ENCODE results near the gene DLGAP4. TPM values are rescaled to one million over a fixed set of nuclear protein-coding genes. Genes with fewer than 3 reads are reported as not detected.

The DLGAP4 gene
- total and polyA plus RNA-seq, 2 of the 13 experiments (the other 11 are each of a cell fraction or from before 2014, with no cell fraction given) = 15.2 to 26.7 TPM

DNA sequence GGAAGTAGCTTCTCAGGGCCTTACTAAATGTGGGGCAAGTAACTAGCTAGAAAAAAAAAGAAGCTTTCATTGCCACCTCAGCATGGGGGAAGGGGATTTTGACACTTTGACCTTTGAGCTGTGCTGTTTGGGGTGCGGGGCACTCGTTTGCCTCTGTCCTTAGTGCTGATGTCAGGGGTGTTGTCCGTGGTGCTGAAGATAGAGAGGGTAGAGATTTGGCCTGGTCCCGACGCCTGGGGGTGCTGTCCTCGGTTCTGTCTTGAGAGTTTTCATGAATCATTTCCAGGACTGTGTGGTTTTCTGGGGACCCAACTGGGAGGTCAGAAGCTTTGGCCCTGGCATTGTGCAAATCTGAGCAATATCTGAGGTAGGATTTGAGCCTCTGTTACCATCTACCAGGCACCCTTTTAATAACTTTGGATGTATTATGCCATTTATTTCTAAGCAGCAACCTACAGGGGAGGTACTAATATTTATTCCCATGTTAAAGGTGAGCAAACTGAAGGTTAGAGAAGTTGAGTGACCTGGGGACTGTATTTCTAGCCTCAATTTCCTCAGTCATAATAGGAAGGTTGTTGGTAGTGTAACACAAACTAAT, 78.0 kb downstream of the DLGAP4 start (continued):
- TF ChIP-seq, protein P1, sequence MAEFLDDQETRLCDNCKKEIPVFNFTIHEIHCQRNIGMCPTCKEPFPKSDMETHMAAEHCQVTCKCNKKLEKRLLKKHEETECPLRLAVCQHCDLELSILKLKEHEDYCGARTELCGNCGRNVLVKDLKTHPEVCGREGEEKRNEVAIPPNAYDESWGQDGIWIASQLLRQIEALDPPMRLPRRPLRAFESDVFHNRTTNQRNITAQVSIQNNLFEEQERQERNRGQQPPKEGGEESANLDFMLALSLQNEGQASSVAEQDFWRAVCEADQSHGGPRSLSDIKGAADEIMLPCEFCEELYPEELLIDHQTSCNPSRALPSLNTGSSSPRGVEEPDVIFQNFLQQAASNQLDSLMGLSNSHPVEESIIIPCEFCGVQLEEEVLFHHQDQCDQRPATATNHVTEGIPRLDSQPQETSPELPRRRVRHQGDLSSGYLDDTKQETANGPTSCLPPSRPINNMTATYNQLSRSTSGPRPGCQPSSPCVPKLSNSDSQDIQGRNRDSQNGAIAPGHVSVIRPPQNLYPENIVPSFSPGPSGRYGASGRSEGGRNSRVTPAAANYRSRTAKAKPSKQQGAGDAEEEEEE (CRISPR knock-in tag; IDR thresholded peaks at IDR 0.05; ENCODE audit: borderline replicate concordance) = peak; percentile 100
- peak; percentile 100 for TF ChIP-seq ZBTB20 (CRISPR knock-in tag; IDR thresholded peaks at IDR 0.05; ENCODE audit: borderline replicate concordance, low read depth)
- TF ChIP-seq, protein P2, sequence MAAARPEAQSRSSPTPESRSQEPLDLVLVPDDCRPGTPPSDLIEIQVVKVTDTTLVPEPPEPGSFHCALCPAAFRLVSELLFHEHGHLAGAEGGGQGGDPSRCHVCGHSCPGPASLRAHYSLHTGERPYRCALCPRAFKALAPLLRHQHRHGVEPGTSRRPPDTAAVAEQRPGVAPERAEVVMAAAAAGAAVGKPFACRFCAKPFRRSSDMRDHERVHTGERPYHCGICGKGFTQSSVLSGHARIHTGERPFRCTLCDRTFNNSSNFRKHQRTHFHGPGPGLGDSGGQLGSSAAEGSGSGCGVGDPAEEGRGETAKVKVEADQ (CRISPR knock-in tag; IDR thresholded peaks at IDR 0.05; ENCODE audit: borderline replicate concordance) = peak; percentile 100
- TF ChIP-seq MED13 (CRISPR knock-in tag; IDR thresholded peaks at IDR 0.05) = peak; percentile 100
- TF ChIP-seq ZNF563 (CRISPR knock-in tag; IDR thresholded peaks at IDR 0.05) = peak; percentile 100
- peak; percentile 100 for TF ChIP-seq ZNF431 (CRISPR knock-in tag; IDR thresholded peaks at IDR 0.05; ENCODE audit: borderline replicate concordance, low read depth)
- TF ChIP-seq KLF12 (CRISPR knock-in tag; IDR thresholded peaks at IDR 0.05; ENCODE audit: borderline replicate concordance) = peak; percentile 100
- TF ChIP-seq EZH2 (conservative IDR thresholded peaks at IDR 0.05; ENCODE audit: low read depth, low read length) = no peak
- TF ChIP-seq HHEX (CRISPR knock-in tag; IDR thresholded peaks at IDR 0.05) = peak; percentile 92
- TF ChIP-seq YY1 (IDR thresholded peaks at IDR 0.05; ENCODE audit: insufficient read depth, insufficient replicate concordance, low read depth, low read length) = no peak
- TF ChIP-seq, protein P3, sequence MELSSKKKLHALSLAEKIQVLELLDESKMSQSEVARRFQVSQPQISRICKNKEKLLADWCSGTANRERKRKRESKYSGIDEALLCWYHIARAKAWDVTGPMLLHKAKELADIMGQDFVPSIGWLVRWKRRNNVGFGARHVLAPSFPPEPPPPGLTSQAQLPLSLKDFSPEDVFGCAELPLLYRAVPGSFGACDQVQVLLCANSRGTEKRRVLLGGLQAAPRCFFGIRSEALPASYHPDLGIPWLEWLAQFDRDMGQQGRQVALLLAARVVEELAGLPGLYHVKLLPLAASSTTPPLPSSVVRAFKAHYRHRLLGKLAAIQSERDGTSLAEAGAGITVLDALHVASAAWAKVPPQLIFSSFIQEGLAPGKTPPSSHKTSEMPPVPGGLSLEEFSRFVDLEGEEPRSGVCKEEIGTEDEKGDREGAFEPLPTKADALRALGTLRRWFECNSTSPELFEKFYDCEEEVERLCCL (CRISPR knock-in tag; IDR thresholded peaks at IDR 0.05; ENCODE audit: borderline replicate concordance) = peak; percentile 100
- peak; percentile 100 for TF ChIP-seq RARG (CRISPR knock-in tag; IDR thresholded peaks at IDR 0.05; ENCODE audit: low read depth)
- peak; percentile 100 for TF ChIP-seq SATB2 (CRISPR knock-in tag; IDR thresholded peaks at IDR 0.05)
- TF ChIP-seq, protein P4, sequence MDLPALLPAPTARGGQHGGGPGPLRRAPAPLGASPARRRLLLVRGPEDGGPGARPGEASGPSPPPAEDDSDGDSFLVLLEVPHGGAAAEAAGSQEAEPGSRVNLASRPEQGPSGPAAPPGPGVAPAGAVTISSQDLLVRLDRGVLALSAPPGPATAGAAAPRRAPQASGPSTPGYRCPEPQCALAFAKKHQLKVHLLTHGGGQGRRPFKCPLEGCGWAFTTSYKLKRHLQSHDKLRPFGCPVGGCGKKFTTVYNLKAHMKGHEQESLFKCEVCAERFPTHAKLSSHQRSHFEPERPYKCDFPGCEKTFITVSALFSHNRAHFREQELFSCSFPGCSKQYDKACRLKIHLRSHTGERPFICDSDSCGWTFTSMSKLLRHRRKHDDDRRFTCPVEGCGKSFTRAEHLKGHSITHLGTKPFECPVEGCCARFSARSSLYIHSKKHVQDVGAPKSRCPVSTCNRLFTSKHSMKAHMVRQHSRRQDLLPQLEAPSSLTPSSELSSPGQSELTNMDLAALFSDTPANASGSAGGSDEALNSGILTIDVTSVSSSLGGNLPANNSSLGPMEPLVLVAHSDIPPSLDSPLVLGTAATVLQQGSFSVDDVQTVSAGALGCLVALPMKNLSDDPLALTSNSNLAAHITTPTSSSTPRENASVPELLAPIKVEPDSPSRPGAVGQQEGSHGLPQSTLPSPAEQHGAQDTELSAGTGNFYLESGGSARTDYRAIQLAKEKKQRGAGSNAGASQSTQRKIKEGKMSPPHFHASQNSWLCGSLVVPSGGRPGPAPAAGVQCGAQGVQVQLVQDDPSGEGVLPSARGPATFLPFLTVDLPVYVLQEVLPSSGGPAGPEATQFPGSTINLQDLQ (CRISPR knock-in tag; IDR thresholded peaks at IDR 0.05) = peak; percentile 99
- TF ChIP-seq, protein P5, sequence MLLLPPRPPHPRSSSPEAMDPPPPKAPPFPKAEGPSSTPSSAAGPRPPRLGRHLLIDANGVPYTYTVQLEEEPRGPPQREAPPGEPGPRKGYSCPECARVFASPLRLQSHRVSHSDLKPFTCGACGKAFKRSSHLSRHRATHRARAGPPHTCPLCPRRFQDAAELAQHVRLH (CRISPR knock-in tag; IDR thresholded peaks at IDR 0.05; ENCODE audit: borderline replicate concordance, low read depth) = peak; percentile 100
- TF ChIP-seq, protein P6, sequence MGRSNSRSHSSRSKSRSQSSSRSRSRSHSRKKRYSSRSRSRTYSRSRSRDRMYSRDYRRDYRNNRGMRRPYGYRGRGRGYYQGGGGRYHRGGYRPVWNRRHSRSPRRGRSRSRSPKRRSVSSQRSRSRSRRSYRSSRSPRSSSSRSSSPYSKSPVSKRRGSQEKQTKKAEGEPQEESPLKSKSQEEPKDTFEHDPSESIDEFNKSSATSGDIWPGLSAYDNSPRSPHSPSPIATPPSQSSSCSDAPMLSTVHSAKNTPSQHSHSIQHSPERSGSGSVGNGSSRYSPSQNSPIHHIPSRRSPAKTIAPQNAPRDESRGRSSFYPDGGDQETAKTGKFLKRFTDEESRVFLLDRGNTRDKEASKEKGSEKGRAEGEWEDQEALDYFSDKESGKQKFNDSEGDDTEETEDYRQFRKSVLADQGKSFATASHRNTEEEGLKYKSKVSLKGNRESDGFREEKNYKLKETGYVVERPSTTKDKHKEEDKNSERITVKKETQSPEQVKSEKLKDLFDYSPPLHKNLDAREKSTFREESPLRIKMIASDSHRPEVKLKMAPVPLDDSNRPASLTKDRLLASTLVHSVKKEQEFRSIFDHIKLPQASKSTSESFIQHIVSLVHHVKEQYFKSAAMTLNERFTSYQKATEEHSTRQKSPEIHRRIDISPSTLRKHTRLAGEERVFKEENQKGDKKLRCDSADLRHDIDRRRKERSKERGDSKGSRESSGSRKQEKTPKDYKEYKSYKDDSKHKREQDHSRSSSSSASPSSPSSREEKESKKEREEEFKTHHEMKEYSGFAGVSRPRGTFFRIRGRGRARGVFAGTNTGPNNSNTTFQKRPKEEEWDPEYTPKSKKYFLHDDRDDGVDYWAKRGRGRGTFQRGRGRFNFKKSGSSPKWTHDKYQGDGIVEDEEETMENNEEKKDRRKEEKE (IDR thresholded peaks at IDR 0.05) = no peak
- TF ChIP-seq, protein P7, sequence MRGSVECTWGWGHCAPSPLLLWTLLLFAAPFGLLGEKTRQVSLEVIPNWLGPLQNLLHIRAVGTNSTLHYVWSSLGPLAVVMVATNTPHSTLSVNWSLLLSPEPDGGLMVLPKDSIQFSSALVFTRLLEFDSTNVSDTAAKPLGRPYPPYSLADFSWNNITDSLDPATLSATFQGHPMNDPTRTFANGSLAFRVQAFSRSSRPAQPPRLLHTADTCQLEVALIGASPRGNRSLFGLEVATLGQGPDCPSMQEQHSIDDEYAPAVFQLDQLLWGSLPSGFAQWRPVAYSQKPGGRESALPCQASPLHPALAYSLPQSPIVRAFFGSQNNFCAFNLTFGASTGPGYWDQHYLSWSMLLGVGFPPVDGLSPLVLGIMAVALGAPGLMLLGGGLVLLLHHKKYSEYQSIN (CRISPR knock-in tag; IDR thresholded peaks at IDR 0.05; ENCODE audit: borderline replicate concordance) = peak; percentile 99

All from HepG2 (cell line).